IPS-15b (cell line): ENCODE results near the gene MLN.

Source experiments
- H3K27me3 ChIP-seq: one replicate; pipeline ENCODE4 v1.6.1; 2013; ENCODE audit warnings: low read length; ENCODE audit not compliant: control insufficient read depth, insufficient read depth
- H3K36me3 ChIP-seq: one replicate; pipeline ENCODE4 v1.6.1; 2013; ENCODE audit warnings: low read length; ENCODE audit not compliant: control insufficient read depth, insufficient read depth
- H3K4me1 ChIP-seq: one replicate; pipeline ENCODE4 v1.6.1; 2013; ENCODE audit warnings: mild to moderate bottlenecking, low read length; ENCODE audit not compliant: control insufficient read depth, insufficient read depth
- H3K4me3 ChIP-seq: one replicate; pipeline ENCODE4 v1.5.1; 2013; ENCODE audit warnings: low read depth, low read length
- H3K9ac ChIP-seq: one replicate; pipeline ENCODE4 v1.6.1; 2013; ENCODE audit warnings: low read depth, mild to moderate bottlenecking, low read length
- H3K9me3 ChIP-seq: one replicate; pipeline ENCODE4 v1.6.1; 2013; ENCODE audit warnings: mild to moderate bottlenecking, low read length; ENCODE audit not compliant: control insufficient read depth, insufficient read depth

Gene MLN

DNA sequence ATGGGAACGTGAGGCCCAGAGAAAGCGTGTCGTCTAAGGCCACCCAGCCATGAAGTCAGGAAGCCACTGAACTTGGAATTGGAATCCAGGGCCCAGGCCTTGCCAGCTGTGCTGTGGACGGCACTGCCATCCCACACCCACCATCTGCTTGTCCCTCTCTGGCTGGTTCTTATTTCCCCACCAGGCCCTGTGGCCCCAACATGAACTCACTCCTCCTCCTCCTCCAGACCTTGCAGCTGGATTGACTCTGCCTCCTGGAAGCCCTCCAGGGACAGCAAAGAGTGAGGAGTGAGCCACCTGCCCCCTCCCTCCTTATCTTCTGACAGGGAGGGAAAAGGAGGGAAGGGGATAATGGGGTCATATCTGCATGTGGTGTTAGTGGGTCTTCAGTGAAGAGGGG lies 41.1 kb downstream of the MLN start:
- H3K36me3 ChIP-seq, result no peaks in the 10 kb centered on the region
- H3K4me1 ChIP-seq, result no peaks in the 10 kb centered on the region
- H3K4me3 ChIP-seq, result no peak overlapping the region
- no peaks in the 10 kb centered on the region for H3K9me3 ChIP-seq
- H3K27me3 ChIP-seq, result no peaks in the 10 kb centered on the region
- no peak overlapping the region for H3K9ac ChIP-seq

DNA sequence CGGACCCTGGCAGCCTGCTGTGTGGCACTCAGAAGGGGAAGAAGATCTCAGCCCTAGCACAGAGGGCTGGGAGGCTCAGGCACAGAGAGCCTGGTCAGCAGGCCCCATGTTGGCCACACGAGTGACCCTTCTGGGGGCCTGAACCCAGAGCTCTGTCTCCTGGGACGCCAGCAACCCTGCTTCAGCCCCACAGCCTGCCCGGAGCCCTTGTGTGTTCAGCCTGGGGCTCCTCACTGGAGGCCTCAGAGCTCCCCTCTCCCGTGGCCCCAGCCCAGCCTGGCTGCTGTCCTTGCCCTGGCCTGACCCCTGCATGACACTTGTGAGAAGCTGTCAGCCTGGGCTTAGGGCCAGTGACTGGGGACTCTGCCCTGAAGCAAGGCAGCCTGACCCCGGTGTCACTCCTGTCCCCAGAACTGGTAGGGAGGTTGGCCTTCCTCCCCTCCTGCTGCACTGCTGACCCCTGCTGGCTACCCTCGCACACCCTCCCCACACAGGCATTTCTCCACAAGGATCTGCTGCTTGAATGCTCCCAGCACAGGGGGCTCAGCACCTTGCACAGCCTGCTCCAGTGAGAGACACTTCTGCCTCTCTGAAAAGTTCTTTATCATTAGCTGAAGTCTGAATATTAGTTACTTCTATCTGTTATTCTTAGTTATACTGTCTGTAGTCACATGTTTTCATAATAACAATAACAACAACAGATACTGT lies 41.7 kb downstream of the MLN start:
- H3K4me3 ChIP-seq, result no peak overlapping the region
- no peaks in the 10 kb centered on the region for H3K4me1 ChIP-seq
- H3K36me3 ChIP-seq, result no peaks in the 10 kb centered on the region
- H3K9me3 ChIP-seq, result no peaks in the 10 kb centered on the region
- H3K27me3 ChIP-seq, result no peaks in the 10 kb centered on the region
- no peak overlapping the region for H3K9ac ChIP-seq

DNA sequence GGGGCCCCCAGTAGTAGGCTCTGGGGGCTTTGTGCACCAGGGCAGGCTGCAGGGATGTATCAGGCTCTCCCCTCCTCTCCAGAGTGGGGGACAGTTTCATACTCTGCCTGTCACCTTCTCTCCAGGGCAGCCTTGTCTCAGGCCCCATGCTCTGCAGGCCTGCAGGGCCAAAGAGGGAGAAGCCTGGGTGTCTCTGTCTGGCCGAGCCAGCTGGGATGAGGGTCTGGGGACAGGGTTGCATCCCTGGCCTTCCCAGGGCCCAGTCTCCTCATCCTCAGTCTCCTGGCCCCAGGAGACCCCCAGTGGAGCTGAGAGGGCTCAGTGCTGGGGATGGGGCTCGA lies 42.3 kb downstream of the MLN start:
- Histone ChIP-seq H3K9me3 (no peaks in the 10 kb centered on the region), H3K9ac (no peak overlapping the region)

DNA sequence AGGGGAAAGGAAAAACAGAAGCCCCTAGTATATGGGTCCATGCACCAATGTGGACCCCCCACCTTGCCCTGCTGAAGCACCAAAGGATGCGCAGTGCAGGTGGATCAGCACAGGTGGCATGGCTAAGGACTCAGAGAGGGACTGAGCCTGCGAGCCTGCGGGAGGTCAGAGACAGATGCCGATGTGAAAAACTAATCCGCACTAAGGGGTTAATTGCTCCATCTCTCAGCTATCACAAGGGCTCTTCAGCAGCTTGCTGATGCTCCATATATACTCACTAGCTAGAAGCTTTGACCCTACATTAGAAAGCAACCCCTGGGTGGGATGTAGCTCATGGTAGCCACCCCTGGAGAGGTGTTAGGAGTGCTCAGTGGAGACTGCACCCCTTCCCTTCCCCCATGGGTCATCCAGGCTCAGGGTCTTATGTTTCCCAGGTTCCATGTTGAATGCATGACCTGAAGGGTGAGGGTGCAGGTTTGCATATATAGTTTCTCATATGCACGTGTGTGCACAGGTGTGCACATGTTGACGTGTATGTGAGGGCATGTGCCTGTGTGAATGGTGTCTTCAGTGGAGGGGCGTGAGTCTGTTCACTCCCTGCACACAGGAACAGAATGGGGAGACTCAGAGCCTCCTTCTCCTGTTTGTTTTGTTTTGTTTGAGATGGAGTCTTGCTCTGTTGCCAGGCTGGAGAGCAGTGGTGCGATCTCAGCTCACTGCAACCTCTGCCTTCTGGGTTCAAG lies 43.7 kb downstream of the MLN start:
- no peaks in the 10 kb centered on the region for H3K36me3 ChIP-seq
- no peaks in the 10 kb centered on the region for H3K27me3 ChIP-seq
- no peak overlapping the region for H3K4me3 ChIP-seq
- H3K9ac ChIP-seq, result no peak overlapping the region
- H3K4me1 ChIP-seq, result no peaks in the 10 kb centered on the region
- no peaks in the 10 kb centered on the region for H3K9me3 ChIP-seq

More for the DNA sequence above, 42.3 kb downstream of the MLN start:
- Histone ChIP-seq H3K4me1 (no peaks in the 10 kb centered on the region), H3K27me3 (no peaks in the 10 kb centered on the region), H3K36me3 (no peaks in the 10 kb centered on the region), H3K4me3 (no peak overlapping the region)

DNA sequence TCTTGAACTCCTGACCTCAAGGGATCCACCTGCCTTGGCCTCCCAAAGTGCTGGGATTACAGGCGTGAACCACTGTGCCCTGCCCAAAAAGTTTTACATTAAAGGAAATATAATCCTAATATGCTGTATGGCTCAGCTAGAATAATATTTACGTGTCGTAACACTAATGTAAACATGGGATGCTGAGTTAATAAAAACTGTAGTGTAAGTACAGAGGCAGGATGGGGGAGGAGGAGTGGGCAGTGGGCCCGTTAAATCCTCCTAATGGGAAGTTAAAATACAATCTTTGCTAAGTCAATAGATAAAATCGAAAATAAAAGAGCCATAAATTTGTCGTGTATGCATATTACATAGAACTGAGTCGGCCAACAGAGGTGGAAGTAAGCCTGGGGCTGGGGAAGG lies 45.0 kb downstream of the MLN start:
- Histone ChIP-seq H3K27me3 (no peaks in the 10 kb centered on the region), H3K36me3 (no peaks in the 10 kb centered on the region), H3K9me3 (no peaks in the 10 kb centered on the region), H3K4me3 (no peak overlapping the region), H3K9ac (no peak overlapping the region), H3K4me1 (no peaks in the 10 kb centered on the region)

DNA sequence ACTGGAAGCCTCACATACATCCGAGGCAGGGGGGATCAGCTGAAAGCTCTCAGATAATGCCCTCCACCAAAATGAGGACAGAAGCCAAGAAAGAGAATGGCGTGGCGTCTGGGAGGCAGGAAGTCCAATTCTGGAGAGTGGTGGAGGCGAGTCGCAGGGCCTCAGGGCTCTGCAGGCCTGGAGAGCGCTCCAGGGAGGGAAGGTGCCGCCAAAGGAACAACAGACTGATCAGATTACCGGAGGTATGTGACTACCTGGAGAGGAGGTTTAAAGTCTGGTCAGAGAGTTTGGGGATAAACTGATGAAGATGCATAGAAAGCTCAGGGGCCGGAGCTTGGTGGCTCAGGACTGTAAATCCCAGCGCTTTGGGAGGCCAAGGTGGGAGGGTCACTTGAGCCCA lies 45.9 kb downstream of the MLN start:
- Histone ChIP-seq H3K27me3 (no peaks in the 10 kb centered on the region), H3K9me3 (no peaks in the 10 kb centered on the region), H3K36me3 (no peaks in the 10 kb centered on the region), H3K9ac (no peak overlapping the region), H3K4me3 (no peak overlapping the region), H3K4me1 (no peaks in the 10 kb centered on the region)

DNA sequence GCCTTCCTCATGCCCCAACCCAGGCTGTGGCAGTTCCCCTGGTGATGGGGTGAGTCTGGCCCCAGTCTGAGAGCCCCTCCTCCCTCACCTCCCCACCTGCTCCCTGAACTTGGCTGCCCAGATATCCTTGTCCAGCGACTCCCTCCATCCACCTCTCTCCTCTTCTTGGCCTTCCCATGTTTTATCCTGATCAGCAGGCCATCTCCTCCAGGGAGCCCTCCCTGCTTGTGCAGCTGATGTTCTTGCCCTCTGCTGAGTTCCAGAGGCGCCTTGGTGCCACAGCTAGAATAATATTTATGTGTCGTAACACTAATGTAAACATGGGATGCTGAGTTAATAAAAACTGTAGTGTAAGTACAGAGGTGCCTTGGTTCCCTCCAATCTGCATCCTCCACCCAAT lies 46.7 kb downstream of the MLN start:
- H3K27me3 ChIP-seq, result no peaks in the 10 kb centered on the region
- H3K4me1 ChIP-seq, result no peaks in the 10 kb centered on the region
- no peaks in the 10 kb centered on the region for H3K36me3 ChIP-seq
- H3K9me3 ChIP-seq, result no peaks in the 10 kb centered on the region
- H3K4me3 ChIP-seq, result no peak overlapping the region
- H3K9ac ChIP-seq, result no peak overlapping the region

DNA sequence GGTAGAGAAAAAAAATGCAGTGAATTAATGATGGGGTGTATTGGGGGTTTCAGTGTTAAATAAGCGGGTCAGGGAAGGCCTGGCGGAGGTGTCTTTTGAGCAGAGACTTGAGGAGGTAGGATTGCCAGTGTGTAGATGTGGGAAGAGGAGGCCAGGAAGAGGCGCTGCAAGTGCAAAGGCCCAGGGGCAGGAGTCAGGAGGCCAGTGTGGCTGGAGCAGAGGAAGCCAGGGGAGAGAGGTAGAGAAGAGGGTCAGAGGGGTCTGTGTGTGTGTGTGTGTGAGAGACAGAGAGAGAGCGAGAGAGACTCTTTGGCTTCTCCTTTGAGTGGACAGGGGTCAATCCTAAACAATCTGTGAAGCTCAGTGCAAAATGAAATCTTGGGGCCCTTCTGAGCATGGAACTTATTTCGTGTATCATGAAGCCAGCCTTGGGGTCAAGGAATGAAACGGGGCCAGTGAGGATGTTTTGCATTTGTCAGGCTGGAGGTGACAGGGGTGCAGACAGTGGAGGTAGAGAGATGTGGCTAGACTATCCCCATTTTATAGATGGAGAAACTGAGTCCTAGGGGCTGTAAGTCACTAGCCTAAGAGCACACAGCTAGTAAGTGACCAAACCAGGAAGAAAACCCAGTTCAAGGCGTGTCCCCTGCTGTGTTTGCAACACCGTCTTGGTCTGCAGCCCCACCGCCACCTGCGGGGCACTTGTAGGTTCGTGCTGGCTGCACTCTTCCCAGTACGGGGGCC lies 47.4 kb downstream of the MLN start:
- Histone ChIP-seq H3K36me3 (no peaks in the 10 kb centered on the region), H3K9me3 (no peaks in the 10 kb centered on the region), H3K9ac (no peak overlapping the region), H3K27me3 (no peaks in the 10 kb centered on the region), H3K4me1 (no peaks in the 10 kb centered on the region), H3K4me3 (no peak overlapping the region)

DNA sequence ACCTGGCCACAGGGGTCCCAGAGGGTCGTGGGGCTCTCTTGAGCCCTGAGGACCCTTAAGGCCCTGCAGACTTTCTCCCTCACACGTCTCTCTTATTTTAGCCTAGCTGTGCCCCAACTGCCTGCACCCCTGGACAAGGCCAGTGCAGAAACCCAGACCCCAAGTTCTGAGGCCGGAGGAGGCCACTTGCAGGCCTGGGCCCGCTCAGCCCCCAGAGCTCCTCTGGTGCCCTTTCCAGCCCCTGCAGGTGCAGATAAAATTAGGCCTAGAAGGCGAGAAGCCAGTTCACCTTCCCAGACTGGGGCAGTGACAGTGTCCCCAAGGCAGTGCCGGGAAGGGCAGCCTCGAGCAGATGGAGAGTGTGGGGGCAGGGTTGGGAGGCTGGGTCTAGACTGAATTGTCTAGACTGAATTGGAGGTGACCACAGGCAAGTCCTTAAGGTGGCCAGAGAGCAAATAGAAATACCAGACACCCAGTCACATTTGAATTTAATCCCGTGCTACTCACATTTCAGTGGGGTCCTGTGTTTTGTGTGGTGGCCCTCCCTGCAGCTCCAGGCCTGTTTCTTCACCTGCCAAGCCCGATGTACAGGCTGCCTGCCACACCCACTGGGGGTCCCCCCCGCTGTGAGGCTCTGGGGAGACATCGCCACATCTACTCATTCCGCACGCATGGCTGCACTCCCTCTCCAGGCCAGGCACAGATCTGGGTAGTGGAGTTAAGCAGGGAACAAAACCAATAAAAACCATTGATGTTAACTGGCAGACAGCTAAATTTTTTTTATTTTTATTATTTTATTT lies 48.5 kb downstream of the MLN start:
- Histone ChIP-seq H3K9me3 (no peaks in the 10 kb centered on the region), H3K27me3 (no peaks in the 10 kb centered on the region), H3K4me3 (no peak overlapping the region), H3K36me3 (no peaks in the 10 kb centered on the region), H3K9ac (no peak overlapping the region), H3K4me1 (no peaks in the 10 kb centered on the region)

DNA sequence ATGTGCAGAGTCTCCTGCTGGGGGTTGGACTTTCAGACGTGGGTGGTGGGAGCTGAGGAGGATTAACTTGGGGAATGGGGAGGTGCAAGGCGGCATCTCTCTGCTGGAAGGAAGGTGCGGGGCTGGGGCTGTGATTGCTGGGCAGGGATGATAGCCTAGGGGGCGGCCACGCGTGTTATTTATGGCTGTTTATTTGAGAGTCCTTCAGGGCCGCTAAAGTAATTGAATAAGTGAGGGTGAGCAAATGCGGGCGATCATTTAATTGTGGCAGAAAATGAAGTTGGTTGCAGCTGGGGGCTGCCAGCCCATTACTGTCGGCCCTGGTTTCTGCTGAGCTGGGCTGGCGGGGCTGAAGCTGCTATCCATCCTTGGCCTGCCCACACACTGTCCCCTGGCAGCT lies 49.6 kb downstream of the MLN start:
- H3K9ac ChIP-seq, result no peak overlapping the region
- H3K4me1 ChIP-seq, result no peaks in the 10 kb centered on the region
- no peak overlapping the region for H3K4me3 ChIP-seq
- no peaks in the 10 kb centered on the region for H3K27me3 ChIP-seq
- no peaks in the 10 kb centered on the region for H3K36me3 ChIP-seq
- no peaks in the 10 kb centered on the region for H3K9me3 ChIP-seq

DNA sequence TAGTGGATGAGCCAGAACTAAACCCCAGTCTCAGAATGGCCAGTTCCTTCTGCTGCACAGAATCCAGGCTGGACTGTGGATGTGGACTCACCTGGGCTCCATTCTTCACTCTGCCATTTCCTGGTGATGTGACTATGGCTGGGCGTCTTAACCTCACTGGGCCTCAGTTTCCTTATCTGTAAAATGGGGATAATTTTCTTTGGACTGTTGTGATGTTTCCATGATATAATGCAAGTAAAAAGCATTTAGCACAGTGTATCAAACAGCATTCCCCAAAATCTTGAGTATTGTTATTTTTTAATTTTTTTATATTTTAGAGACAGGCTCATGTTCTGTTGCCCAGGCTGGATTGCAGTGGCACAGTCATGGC lies 51.2 kb downstream of the MLN start:
- H3K9ac ChIP-seq, result no peak overlapping the region
- no peaks in the 10 kb centered on the region for H3K9me3 ChIP-seq
- H3K4me3 ChIP-seq, result no peak overlapping the region
- H3K4me1 ChIP-seq, result no peaks in the 10 kb centered on the region
- no peaks in the 10 kb centered on the region for H3K27me3 ChIP-seq
- no peaks in the 10 kb centered on the region for H3K36me3 ChIP-seq
